ENCODE results near the gene SRRM5. TPM values are rescaled to one million over a fixed set of nuclear protein-coding genes. Genes with fewer than 3 reads are reported as not detected.

Gene SRRM5
- 10 to 100 TPM in 1 of 2 donors, 1 to 10 TPM in 1; 8.4 to 21.3 TPM for total RNA-seq
- polyA plus RNA-seq (ENCODE audit: insufficient read depth, low read depth, low replicate concordance): 36.0 TPM
- long read RNA-seq, donor 1, partial matches to known transcripts: 6 of 6 reads
- long read RNA-seq, donor 1, other reads (novel, unspliced or antisense): 0 of 6 reads
- long read RNA-seq, donor 2, partial matches to known transcripts: 124 of 125 reads
- long read RNA-seq, donor 2, other reads (novel, unspliced or antisense): 0 of 125 reads

- WGBS, 2 donors: 82 to 96% methylated on average over 3 of the region's 3 CpGs
- TF ChIP-seq POLR2A (IDR thresholded peaks at IDR 0.05) (no peak), CTCF (IDR thresholded peaks at IDR 0.05) (no peak)
- H3K9me3 ChIP-seq: no peaks in the 10 kb centered on the region
- peaks cover 4% of the 10 kb centered on the region for H3K4me1 ChIP-seq
- H3K27ac ChIP-seq: no peak within 1 kb of the TSS
- no peak for DNase-seq
- no peak within 1 kb of the TSS for H3K4me3 ChIP-seq
- H3K27me3 ChIP-seq: no peaks in the 10 kb centered on the region
- intact Hi-C loops (cut with DNase I; ENCODE audit: low total_unique reads): no loop called here
- H3K36me3 ChIP-seq (ENCODE audit: low read depth, missing control alignments): no peaks in the 10 kb centered on the region
Observed at GRCh38 chr19:43611788-43612187, at the start of gene SRRM5. Gene SRRM5 (plus strand): TSS chr19:43612088. CDS start chr19:43612122, 34 bp downstream.

GRCh38 chr19:43562226-43562697 lies 49.6 kb upstream of the SRRM5 start:
- H3K9me3 ChIP-seq: no peaks in the 10 kb centered on the region
- no peaks in the 10 kb centered on the region for H3K4me1 ChIP-seq
- no peaks in the 10 kb centered on the region for H3K36me3 ChIP-seq (ENCODE audit: low read depth, missing control alignments)
- DNase-seq: no peak
- WGBS, 2 donors: 83 to 96% methylated on average over 6 of the region's 6 CpGs
- no peaks in the 10 kb centered on the region for H3K27me3 ChIP-seq
- intact Hi-C loops (cut with DNase I; ENCODE audit: low total_unique reads): no loop called here
- H3K4me3 ChIP-seq: no peak overlapping the region
- TF ChIP-seq CTCF (IDR thresholded peaks at IDR 0.05) (no peak), POLR2A (IDR thresholded peaks at IDR 0.05) (no peak)
- H3K27ac ChIP-seq: peak overlapping the region in 1 of 2 donors; percentile 7

DNA sequence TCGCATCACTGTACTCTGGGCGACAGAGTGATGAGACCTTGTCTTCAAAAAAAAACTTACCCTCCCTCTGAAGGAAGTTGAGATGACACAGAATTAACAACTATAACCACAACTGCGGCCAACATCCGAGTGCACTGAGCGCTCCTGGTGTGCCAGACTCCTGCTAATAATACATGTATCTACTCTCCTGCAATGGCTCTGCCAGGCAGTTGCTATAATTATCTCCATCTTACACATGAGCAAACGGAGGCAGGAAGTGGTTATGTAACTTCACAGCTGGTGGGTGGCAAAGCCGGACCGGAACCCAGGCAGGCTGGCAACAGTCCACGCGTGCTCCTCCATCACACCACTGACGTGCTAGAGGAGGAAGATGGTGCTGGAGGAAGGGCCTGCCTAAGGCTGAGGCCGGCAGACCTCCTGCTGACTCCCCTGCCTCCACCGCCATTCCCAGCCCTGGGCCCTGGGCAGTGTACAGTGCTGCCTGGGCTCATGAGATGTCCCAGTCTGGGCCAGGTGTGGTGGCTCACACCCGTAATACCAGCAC lies 49.1 kb upstream of the SRRM5 start:
- no peaks in the 10 kb centered on the region for H3K36me3 ChIP-seq (ENCODE audit: low read depth, missing control alignments)
- 65 to 74% methylated on average over 14 of the region's 14 CpGs for WGBS, 2 donors
- H3K27ac ChIP-seq: peak overlapping the region in 1 of 2 donors; percentile 7
- H3K4me3 ChIP-seq: no peak overlapping the region
- peak; percentile 60 for DNase-seq
- H3K27me3 ChIP-seq: no peaks in the 10 kb centered on the region
- TF ChIP-seq POLR2A (IDR thresholded peaks at IDR 0.05): no peak
- TF ChIP-seq CTCF (IDR thresholded peaks at IDR 0.05): no peak
- no peaks in the 10 kb centered on the region for H3K4me1 ChIP-seq
- H3K9me3 ChIP-seq: no peaks in the 10 kb centered on the region
- intact Hi-C loops (cut with DNase I; ENCODE audit: low total_unique reads): no loop called here

DNA sequence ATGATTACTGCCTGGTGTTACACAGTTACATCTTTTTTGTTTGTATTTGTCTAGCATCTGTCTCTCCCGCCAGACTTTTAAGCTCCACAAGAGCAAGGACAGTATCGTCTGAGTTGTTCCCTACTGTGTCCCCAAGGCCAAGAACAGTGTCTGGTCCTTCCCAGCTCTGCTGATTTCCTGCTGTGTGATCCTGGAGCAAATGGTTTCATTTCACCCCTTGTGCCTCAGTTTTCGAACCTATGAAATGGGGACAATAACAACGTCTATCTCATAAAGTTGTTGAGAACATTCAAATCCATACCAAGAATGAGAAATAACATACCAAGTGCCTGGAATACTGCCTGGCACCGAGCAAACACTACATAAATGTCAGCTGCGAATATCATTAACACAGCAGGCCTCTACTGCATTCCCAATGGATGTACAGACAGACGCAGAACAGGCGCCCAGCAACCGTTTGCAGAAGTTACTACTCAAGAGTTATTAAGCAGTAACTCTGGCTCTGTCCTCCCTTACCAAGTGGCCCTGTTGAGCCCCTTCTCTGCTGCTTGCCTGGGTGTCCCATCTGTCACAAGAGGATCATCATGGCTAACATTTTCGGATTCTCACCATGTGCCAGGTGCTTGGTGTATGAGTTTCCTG lies 48.0 kb upstream of the SRRM5 start:
- no peaks in the 10 kb centered on the region for H3K9me3 ChIP-seq
- no peaks in the 10 kb centered on the region for H3K27me3 ChIP-seq
- no peaks in the 10 kb centered on the region for H3K4me1 ChIP-seq
- no peaks in the 10 kb centered on the region for H3K36me3 ChIP-seq (ENCODE audit: low read depth, missing control alignments)
- intact Hi-C loops (cut with DNase I; ENCODE audit: low total_unique reads): no loop called here
- TF ChIP-seq CTCF (IDR thresholded peaks at IDR 0.05) (no peak), POLR2A (IDR thresholded peaks at IDR 0.05) (no peak)
- DNase-seq: no peak
- 83 to 93% methylated on average over 10 of the region's 10 CpGs for whole genome bisulfite sequencing, 2 donors
- no peak overlapping the region for H3K27ac ChIP-seq
- no peak overlapping the region for H3K4me3 ChIP-seq
